Dermis microvascular lymphatic vessel endothelial cell (primary cell): ENCODE measurements around the gene MSMB. TPM values are rescaled to one million over a fixed set of nuclear protein-coding genes. Genes with fewer than 3 reads are reported as not detected.
A peak's percentile ranks its signal among the peaks of the same experiment; 100 is the strongest.
"Not testable (repeated sequence)": the region's sequence is repeated elsewhere in the genome, so short reads cannot be mapped to it uniquely, and the experiment has no call there.

ENCODE experiments used
- DNase-seq, 2 donors: peaks; one replicate each; pipeline versions ENCODE4 v3.0.0 to v3.0.0-alpha.2; 2010; ENCODE audit warnings: low read depth in 2 of 2
- total RNA-seq: library from RNA; depleted of rRNA; stranded (reverse); fragments of >200 nt; gene quantifications from 2 replicates; pipeline ENCODE4 v1.2.1, GENCODE V29; 2014

Gene MSMB
- total RNA-seq, 1 donor from 2014 or later, result not detected

DNA sequence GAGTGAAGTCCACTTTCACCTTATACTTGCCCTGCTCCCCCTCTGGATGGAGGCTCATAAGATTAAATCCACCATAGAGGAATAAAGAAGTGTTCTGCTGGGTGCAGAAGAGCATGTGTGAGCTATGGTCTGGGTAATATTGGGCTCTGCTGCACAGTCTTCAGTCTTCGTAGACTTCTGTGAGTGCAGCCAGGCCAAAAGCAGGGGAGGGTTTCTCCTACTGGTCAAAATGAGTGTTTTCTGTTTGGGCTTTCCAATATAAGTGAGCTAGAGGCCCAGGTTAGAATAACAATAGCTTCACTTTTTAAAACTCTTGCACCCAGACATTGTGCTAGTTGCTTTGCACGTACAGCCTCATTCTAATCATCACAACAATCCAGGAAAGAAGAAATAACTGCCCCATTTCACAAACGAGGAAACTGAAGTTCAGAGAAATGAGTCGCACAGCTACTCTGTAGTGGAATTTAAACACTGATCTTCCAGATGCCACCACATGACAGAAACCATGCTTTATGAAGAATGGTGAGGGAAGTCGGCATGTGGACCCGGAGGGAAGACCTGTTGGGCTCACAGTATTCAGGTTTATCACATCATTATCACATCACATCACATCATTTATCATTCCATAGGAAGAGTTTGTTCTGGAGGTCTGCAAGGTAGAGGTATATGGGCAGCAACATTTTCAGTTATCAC is 23.8 kb upstream of the MSMB start:
- DNase-seq, result no peak

DNA sequence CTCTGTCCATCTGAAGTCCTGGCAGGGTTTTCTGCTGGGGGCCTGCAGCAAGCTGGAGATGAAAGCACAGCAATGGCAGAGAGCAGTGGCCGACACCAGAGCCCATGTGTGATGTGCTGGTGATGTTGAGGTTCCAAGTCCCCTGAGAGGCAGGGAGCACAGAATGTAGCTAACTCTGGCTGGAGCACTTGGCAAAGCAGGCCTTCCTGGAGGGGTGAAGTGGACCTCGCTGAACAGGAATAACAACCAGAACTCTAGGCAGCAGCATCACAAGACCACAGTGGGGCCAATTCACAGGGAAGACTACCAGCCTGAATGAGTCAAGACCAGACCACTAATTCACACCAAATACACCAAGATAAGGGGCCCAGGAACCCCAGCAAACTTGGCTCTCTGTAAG is 22.8 kb upstream of the MSMB start:
- DNase-seq, result no peak

DNA sequence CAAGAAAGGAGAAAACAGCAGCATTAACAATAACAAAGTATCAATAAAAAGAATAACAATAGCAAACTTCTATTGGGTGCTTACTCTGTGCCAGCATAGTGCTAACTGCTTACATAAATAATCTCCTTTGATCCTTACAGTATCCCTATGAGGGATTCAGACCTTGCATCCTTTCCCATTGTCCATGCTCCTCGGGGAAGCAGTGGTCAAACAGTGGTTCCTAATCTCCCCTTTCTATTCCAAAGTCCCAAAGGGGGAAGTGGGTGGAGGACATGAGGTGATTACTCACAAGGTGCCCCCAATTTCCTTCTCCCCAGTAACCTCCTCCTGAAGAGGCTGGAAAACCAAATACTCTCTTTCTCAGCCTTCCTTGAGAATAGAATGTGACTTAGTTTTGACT is 22.0 kb upstream of the MSMB start:
- DNase-seq, result no peak

DNA sequence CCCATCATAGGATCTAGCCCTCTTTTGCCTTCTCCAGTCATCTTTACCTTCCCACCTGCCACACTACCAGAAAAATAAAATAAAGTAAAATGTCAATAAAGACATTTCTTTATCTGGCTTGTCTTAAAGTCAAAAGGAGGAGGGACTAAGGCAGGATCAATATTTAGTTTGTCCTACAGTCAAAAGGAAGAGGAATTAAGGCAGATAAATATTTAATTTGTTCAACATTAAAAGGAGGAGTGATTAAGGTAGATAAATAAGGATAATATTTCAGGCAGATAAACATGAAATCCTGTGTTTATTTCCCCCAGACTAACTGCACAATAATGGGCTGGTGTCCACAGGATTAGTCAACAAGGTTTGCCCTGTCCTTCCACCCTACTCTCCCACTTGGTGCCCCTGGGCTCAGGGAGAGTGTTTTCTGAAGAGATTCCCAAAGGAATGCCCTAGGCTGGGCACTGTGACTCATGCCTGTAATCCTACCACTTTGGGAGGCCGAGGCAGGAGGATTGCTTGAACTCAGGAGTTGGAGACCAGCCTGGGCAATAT is 18.3 kb upstream of the MSMB start:
- no peak for DNase-seq

DNA sequence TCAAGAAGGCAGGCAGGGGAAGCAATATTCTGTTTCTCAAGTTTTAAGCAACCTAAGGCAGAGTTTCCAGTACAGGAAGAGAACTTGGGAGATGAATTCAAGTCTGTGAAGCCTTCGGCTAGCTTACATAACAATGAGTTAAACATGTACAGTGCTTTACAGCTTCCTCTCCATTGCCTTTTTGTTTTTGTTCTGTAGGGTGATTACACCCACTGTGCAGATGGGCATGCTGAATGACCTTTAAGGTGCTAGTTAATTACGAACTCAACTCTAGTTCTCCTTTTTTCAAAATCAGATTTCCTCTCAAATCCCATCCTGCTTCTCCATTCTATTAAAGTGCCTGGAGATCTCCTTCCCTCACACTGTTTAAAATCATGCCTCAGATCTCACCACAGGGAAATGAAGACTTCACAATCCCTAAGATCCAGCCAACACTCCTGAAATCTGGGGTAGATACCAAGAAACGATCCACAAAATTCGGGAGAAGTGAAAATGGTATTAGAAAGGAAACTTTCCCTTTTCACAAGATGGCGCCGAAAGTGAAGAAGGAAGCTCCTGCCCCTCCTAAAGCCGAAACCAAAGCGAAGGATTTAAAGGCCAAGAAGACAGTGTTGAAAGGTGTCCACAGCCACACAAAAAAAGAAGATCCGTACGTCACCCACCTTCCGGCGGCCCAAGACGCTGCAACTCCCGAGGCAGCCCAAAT is 16.8 kb upstream of the MSMB start:
- no peak for DNase-seq

DNA sequence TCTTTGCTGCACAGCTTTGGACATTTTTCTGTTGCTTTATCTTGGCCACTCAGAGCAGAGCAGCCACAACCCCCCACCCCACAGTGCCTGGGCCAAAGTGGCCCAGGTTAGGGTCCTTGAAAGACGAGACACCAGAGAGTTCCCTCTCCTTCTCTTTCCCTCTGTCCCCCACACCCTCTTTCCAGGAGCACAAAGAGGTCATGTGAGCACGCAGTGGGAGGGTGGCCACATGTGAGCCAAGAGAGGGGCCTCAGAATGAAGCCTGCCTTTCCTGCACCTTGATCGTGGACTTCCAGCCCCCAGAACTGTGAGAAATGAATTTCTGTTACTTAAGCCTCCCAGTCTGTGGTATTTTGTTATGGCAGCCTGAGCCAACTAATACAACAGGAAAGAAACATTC is 14.6 kb upstream of the MSMB start:
- no peak for DNase-seq

DNA sequence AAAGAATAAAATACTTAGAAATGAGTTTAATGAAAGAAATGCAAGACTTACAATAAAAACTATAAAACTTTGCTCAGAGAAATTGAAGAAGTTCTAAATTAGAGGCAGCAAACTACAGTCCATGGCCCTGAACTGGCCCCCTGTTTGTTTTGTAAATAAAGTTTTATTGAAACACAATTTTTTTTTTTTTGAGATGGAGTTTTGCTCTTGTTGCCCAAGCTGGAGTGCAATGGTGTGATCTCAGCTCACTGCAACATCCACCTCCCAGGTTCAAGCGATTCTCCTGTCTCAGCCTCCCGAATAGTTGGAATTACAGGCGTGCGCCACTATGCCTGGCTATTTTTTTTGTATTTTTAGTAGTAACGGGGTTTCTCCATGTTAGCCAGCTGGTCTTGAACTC is 11.9 kb upstream of the MSMB start:
- DNase-seq, result not testable (repeated sequence)

DNA sequence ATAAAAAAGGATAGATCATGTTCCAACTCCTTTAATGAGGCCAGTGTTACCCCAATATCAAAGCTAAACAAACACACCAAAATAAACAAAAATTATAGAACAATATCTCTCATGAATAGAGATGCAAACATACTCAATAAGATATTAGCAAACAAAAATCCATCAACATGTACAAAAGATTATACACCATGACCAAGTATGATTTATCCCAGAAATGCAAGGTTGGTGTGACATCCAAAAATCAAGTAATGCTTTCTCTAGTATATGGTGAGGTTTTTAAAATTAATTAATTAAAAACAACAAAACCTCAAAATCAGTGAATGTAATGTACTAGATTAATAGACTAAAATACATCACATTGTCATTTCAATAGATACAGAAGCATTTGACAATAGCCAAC is 11.0 kb upstream of the MSMB start:
- no peak for DNase-seq

DNA sequence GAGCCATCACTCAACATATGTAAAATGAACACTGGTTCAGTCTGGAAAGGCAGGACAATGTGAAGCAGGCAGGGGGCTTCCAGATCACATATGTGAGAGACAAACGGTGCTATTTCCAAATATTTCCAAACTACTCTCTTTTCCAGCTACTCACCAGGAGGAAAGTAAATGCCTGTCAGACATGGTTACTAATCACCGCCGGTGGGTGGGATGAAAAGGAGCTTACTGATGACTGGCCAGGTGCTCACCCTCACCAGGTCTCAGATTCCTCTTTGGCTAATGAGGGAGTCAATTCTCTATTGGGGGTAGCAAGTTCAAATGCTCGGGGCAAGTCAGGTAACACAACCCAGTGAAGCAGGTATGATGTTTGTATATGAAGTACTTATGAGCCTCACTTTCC is 9.7 kb upstream of the MSMB start:
- DNase-seq, result no peak

DNA sequence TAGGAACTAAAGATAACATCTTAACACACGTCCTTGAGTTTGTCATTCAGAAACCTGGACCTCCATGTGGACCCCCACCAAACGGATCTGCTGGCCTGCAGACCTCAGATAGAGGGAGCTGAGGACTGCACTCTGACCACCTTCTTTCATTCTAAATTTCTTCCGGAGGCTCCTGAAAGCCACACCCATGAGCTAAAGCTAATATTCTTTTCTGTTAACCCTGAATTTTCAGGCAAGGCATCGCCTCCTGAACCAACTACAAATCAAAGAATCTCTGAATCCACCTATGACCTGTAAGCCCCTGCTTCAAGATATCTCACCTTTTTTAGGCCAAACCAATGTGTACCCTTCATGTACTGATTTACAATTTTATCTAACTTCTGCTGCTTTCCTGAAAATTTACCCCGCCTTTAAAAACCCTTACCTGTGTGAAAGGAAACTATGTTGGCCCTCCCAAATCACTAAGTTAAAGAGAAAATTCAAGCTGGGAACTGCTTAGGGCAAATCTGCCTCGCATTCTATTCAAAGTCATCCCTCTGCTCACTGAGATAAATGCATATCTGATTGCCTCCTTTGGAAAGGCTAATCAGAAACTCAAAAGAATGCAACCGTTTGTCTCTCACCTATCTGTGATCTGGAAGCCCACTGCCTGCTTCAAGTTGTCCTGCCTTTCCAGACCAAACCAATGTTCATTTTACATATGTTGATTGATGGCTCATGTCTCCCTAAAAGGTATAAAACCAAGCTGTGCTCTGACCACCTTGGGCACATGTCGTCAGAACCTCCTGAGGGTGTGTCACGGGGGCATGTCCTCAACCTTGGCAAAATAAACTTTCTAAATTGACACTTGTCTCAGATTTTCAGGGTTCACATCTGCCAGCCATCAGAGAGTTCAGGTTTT is 7.7 kb upstream of the MSMB start:
- no peak for DNase-seq

DNA sequence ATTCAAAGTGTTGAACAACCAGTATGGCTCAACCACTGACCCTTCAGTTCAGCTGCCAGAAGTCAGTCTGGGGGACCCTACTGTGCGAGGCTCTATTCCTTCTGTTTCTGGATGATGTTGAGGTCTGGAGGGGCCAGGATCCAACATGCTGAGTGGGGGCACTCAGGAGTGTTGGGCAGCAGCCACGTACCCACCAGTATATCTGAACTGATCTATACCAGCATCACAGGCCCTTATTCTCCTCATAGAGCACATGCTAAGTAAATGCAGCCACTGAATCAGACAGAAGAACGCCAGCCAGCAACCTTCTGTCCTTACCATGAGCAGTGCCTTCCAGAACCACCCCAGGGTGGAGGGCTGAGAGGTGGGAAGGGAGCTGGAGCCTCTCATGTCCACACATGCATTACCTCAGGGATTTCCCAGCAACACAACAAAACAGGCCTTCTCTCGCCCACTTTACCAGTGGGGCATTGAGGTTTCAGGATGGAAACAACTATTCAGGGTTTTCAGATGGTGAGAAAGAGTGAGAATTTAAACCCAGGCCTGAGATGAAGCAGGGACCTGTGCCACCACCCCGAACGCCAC is 6.8 kb upstream of the MSMB start:
- no peak for DNase-seq

DNA sequence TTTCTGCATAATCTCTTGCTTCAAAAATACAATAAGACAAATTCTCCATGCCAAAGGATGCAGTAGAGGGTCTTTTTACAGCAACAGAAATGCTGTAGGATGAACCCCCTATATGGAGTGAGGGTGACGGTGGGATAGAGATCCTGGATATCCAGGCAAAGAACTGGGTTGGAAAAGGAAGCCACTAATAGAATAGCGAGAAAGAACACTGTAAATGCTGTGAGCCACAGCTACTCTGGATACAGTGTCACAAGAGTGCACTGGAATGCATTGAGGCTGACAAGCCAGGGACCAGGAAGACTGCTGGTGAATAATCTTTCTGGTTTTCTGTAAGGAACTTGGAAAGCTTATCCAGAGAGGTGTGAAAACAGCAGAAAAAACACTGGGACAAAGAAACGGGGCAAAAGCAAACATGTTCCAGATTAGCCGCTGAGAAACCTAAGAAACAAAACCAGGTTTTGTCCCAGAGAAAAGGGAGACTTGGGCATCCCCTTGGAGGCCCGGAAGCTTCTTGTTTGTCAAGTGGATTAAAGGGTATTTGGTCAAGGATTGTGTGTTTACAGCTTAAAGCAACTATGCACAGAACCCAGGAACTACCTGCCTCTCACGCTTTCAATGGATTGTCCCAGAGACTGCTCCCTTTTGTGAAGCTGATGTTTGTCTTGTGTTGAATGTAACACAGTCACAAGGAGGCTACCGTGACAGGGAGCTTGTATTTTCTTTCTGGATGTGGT is 6.2 kb upstream of the MSMB start:
- no peak for DNase-seq

DNA sequence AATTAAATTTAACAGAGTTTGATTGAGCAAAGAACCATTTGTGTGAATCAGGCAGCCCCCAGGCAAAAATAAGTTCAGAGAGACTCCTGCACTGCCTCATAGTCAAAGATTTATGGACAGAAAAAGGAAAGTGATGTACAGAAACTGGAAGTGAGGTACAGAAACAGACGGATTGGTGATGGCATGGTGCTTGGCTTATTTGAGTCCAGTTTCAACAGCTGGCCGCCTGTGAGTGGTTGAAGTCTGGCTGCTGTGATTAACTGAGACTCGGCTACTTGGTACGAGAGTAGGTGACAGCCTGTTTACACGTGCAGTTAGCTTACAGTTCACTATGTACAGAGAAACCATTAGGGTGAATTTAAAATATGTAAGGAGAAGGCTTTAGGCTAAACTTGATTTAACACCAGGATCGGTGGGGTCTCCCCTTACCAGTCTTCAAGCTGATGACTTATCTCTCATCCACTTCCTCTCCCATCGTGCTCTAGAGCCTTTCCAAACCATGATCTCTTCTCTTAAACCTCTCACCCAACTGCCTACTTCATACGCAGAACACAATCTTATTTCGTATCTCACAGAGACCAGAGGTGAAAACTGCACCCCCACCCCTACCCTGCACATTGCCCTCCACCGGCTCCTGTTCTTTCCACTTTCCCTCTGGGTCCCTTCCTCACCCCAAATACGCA is 5.0 kb upstream of the MSMB start:
- DNase-seq, result no peak

DNA sequence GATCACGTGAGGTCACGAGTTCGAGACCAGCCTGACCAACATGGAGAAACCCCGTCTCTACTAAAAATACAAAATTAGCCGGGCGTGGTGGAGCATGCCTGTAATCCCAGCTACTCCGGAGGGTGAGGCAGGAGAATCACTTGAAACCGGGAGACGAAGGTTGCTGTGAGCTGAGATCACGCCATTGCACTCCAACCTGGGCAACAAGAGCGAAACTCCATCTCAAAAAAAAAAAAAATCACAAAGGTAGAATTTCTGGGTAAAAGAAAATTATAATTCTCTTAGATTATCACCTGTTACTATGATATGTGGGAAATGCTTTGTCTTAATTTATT is 3.4 kb upstream of the MSMB start:
- not testable (repeated sequence) for DNase-seq

DNA sequence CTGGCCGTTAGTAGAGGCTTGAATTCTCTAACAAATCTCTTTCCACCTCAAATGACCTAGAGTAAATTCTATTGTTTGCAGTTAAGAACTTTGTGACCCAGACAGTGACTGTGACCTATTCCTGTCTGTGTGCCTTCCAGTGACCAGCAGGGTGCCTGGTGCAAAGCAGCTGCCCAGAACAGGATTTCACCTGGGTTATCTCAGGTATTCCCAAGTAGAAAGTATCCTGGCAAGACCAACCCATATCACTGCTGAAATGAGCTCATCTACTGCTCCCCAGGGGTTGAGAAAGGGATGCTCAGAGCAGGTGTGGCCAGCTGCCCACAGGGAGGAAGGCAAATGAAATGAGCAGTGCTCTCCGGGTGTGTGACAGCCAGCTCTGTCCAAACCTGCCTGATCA is 2.1 kb upstream of the MSMB start:
- no peak for DNase-seq

DNA sequence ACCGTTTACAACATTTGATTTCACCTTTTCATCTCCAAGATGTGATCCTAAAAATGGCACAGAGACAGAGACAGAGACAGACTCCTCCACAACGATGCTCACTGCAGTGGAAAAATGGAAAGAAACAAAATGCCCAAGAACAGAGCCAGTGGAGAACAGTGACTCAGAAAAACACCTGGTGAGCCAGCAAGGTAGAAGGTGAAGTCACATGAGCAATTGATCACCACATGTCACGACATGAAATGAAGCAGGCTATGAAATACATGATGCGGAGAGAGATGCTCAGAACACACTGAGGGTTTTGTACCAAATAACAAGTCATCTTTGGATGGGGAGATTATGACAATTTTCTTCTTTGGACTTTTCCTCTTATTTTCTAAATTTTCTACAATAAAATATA is 3.5 kb downstream of the MSMB start:
- DNase-seq, result no peak

DNA sequence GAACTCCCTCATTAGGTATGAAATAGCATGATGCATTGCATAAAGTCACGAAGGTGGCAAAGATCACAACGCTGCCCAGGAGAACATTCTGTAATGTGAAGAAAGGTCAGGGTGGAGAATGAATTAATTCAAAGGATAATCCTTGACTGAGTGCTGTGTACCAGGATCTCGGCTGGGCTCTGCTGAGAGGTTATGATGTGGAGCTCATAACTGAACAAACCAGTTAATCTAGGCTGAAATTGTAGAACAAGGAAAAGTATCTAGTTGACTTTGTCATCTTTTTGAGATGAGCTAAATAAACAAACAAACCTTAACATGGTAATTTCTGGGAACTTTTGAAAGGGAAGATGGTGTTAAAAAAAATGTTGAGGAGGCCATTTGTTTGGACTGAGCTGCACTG is 6.1 kb downstream of the MSMB start:
- DNase-seq, result no peak

DNA sequence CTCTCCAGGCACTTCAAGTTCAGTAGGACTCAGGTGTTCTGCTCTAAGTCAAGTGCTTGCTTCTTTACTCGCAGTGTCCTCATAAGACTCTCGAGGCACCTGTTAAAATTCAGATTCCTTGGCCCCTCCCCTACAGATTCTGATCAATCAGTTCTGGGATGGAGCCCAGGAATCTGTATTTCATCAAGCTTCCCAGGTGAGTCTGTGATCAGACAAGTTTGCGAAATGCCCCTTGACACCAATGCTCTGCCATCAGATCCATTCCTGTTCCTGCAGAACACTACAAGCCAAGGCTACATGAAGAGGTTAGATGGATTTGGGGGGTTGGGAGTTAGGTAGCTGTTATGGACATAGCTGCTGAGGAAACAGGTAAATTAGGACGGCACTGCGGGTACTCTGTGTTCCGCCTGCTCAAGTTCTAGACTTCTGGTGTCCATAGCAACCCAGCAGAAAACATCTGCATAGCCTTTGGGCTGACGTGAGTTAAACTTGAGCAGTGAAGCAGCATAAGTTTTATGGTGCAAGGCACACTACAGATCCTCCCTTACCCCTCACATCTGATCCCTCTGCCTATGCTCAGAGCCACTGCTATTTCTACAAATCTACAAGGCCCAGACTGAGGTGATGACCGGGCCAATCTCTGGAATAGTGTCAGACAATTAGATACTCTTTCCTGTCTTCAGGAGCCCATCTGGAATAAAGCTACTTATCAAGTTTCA is 8.8 kb downstream of the MSMB start:
- no peak for DNase-seq

DNA sequence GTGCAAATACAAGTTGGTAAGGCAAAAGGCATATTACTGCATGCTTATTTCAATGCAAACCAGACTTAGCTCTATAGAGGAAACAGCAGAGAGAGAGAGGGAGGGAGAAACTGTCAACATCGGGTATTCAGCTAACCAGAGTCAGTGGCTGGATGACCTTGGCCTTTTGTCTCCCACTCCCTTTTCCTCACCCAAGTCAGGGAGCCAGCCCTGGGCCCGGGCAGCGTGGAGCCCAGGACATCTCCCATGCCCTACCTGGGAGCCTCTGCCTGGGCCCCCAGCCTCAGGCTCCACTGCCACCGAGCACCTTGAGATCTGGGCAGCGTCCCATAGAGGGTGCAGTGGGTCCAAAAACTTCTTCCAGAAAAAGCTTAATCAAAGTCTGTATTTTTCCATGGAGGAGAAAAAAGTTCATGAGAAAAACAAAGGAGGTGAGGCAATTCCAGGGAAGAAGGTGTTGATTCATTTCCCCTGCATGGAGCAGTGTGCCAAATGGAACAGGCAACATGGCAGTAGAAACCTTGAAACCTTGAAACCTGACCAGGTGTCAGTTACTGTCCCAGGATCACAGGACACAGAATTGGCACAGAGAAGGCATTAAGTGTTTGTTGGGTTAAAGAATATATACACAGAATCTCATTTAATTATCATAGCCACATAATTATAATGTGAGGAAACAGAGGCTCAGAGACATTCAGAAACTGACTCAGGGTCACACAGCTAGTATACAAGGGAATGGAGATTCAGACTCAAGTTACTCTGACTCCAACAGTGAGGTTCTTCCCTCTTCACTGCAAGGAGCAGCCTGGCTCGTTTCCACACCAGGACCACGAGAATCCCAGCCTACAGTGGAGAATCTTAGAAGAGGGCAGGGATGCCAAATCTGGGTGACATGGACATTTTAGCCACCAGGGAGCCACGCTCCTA is 9.9 kb downstream of the MSMB start:
- DNase-seq, result peak; percentile 50 to 59
